Effector memory CD8-positive, alpha-beta T cell (primary cell): ENCODE data around the gene CKB.

Source experiments
- ATAC-seq: fragments of 150-1000 bp; cut with Tn5 transposase; replicated peaks from 2 replicates; pipeline ENCODE4 v1.10.0; 2021; ENCODE audit warnings: mild to moderate bottlenecking, moderate library complexity
- DNase-seq, 3 experiments: peaks; one replicate each; pipeline ENCODE4 v3.0.0; 2021
- H3K27ac Mint-ChIP-seq, 2 donors: one replicate each; pipeline ENCODE4 v1.8.0; 2022; ENCODE audit warnings: mild to moderate bottlenecking in 2 of 2, mixed read lengths in 2 of 2, moderate library complexity in 2 of 2
- H3K27me3 Mint-ChIP-seq, 2 donors: one replicate each; pipeline ENCODE4 v1.8.0; 2022; ENCODE audit warnings: mixed read lengths in 2 of 2
- H3K36me3 Mint-ChIP-seq: one replicate; pipeline ENCODE4 v1.8.0; 2022; ENCODE audit warnings: mild to moderate bottlenecking, moderate library complexity, mixed read lengths; ENCODE audit not compliant: insufficient read depth
- H3K4me1 Mint-ChIP-seq, 2 donors: one replicate each; pipeline ENCODE4 v1.8.0; 2022; ENCODE audit warnings: low read depth in 2 of 2, mixed read lengths in 2 of 2
- H3K4me3 Mint-ChIP-seq, 2 donors: one replicate each; pipeline ENCODE4 v1.8.0; 2022; ENCODE audit warnings: mild to moderate bottlenecking in 2 of 2, mixed read lengths in 2 of 2, moderate library complexity in 2 of 2
- H3K9me3 Mint-ChIP-seq, 2 donors: one replicate each; pipeline ENCODE4 v1.8.0; 2022; ENCODE audit warnings: mixed read lengths in 2 of 2

CKB gene

DNA sequence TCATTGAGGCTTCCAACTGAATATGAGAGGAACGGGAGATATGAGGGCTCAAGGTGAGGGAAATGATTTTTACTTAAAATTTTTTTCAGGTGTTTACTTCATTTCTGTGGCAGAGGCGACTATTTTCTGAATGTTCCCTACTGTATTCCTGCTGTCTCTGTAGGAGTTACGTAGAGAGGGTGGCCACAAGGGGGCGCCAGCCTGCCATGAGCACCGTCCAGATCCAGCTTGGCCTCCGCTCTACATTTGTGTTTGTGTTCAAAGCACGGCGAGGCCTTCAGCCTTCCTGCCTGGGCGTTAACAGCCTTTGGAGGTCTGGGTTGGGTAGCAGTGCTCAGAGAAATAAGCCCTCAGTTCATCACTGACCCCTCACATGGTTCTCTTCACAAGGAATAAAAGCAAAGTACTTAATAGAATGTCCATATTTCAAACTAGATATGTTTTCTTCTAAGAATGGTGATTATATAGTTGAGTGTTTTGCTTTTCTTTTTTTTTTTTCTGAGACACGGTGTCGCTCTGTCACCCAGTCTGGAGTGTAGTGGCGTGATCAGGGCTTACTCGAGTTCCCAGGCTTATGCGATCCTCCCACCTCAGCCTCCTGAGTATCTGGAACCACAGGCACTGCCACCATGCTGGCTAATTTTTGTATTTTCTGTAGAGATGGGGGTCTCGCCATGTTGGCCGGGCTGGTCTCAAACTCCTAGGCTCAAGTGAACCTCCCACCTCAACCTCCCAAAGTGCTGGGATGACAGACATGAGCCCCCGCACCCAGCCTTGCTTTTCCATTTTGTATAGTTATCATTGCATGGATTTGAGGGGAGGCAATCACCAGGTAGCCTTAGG lies 22.3 kb downstream of the CKB start:
- Mint-ChIP-seq H3K4me1 (peaks cover 13 to 16% of the 10 kb centered on the region in 2 donors), H3K27me3 (no peaks in the 10 kb centered on the region), H3K9me3 (no peaks in the 10 kb centered on the region), H3K27ac (peak overlapping the region; percentile 3 to 62), H3K4me3 (no peak overlapping the region), H3K36me3 (peaks cover 75% of the 10 kb centered on the region)
- DNase-seq (peak; percentile 71 to 72 (median 71)), ATAC-seq (peak; percentile 91)

DNA sequence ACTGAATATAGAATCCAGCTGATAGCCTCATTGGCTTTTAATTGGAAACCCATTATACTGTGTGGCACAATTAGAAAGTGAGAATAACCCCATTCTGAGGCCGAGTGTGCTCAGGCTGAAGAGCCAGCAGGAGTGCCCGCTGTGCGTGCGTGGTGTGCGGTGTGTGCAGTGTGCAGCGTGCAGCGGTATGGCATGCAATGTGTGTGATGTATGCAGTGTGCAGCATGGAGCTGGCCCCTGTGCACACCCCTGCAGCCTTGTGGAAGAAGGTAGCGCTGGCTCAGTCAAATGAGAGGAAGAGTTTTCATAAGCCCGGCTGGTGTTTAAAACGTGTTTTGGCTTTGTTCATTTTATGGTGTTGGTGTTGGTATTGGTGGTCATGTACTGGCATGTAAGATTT lies 22.9 kb downstream of the CKB start:
- H3K36me3 Mint-ChIP-seq, result peaks cover 75% of the 10 kb centered on the region
- H3K9me3 Mint-ChIP-seq, result no peaks in the 10 kb centered on the region
- no peaks in the 10 kb centered on the region for H3K27me3 Mint-ChIP-seq
- H3K4me3 Mint-ChIP-seq, result no peak overlapping the region
- ATAC-seq, result no peak
- no peak for DNase-seq
- H3K27ac Mint-ChIP-seq, result peak overlapping the region; percentile 3 to 62
- peaks cover 9 to 16% of the 10 kb centered on the region in 2 donors for H3K4me1 Mint-ChIP-seq

DNA sequence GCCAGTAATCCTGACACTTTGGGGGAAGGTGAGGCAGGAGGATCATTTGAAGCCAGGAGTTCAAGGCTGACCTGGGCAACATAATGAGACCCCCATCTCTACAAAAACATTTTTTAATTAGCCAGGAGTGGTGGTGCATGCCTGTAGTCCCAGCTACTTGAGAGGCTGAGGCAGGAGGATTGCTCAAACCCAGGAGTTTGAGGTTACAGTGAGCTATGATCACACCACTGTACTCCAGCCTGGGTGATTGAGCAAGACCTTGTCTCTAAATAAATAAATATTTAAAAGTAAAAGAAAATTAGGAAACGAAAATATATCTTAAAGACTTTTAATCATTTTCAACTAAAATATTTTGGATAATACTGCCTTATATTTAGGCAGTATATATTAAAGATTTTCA lies 25.9 kb downstream of the CKB start:
- ATAC-seq, result no peak
- Mint-ChIP-seq H3K36me3 (peaks cover 73% of the 10 kb centered on the region), H3K27me3 (no peaks in the 10 kb centered on the region), H3K9me3 (no peaks in the 10 kb centered on the region), H3K4me1 (peaks cover 9 to 16% of the 10 kb centered on the region in 2 donors), H3K4me3 (no peak overlapping the region), H3K27ac (no peak overlapping the region)
- DNase-seq, result no peak

DNA sequence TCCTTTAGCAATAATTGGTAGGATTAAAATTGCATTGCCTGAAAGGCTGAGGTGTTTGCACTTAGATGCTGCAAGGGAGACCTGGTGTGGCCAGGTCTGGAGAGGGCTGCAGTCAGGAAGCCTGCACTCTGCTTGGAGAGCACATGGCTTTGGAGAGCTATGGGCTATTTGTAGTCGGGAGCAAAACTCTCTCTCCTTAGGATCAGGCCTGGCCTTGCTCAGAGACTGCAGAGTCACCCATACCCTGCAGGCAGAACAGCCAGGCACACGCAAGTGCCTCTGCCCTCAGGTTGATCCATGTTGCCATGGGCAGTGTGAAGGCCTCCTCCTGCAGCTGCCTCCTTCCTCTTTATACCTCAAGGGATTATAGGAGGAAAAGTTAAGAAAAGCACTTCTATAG lies 26.8 kb downstream of the CKB start:
- Mint-ChIP-seq H3K4me1 (peaks cover 9% of the 10 kb centered on the region in 2 donors), H3K36me3 (peaks cover 72% of the 10 kb centered on the region), H3K27me3 (no peaks in the 10 kb centered on the region), H3K4me3 (no peak overlapping the region), H3K27ac (no peak overlapping the region), H3K9me3 (no peaks in the 10 kb centered on the region)
- ATAC-seq, result no peak
- DNase-seq, result no peak

DNA sequence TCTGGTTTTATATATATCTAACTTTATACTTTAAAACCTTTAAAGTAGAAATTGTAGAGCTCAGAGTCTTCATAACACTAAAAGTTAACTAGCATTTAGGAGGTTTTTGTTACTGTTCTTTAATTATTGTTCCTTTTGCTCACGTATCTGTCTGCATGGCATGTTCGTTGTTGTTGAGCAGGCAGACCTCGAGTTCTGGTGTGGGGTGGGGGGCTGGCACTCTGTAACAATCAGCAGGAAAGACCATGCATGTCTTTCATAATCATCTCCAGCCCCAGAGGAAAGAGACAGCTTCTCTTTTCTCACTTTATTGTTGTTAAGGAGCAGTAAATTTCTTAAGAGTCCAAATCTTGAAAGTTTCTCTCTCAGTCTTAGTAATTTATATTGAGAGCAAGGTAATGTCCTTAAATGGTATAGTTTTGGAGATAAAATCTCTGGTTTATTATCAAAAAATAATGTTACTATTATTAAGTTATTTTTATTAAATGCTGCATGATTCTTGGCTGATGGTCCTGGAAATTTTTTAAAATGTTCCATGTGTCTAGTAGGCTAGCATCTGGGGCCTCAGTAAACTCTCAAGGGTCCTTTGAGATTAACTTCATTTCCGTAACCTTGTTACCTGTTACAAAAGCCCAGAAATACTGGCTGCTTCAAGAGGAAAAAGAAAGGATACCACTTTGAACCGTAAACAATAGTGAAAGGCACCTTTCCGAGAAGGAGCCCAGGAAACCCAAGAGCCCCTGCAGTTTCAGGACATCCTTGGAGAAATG lies 30.3 kb downstream of the CKB start:
- Mint-ChIP-seq H3K4me3 (no peak overlapping the region), H3K36me3 (peaks cover 73% of the 10 kb centered on the region), H3K9me3 (no peaks in the 10 kb centered on the region), H3K27me3 (no peaks in the 10 kb centered on the region), H3K27ac (no peak overlapping the region), H3K4me1 (peaks cover 0 to 6% of the 10 kb centered on the region in 2 donors)
- no peak for ATAC-seq
- no peak for DNase-seq

DNA sequence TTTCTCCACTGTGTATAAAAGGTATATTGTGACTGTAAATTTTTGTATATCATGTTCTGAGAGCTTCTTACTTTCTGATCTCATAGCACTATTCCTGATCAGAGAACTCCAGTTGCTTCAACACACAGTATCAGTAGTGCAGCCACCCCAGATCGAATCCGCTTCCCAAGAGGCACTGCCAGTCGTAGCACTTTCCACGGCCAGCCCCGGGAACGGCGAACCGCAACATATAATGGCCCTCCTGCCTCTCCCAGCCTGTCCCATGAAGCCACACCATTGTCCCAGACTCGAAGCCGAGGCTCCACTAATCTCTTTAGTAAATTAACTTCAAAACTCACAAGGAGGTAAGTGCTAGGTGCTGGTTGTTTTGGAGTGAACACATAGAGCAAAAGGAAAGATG lies 30.9 kb downstream of the CKB start:
- ATAC-seq (no peak), DNase-seq (no peak)
- H3K9me3 Mint-ChIP-seq, result no peaks in the 10 kb centered on the region
- peaks cover 0 to 6% of the 10 kb centered on the region in 2 donors for H3K4me1 Mint-ChIP-seq
- H3K27ac Mint-ChIP-seq, result peak overlapping the region in 1 of 2 donors; percentile 78
- peaks cover 69% of the 10 kb centered on the region for H3K36me3 Mint-ChIP-seq
- no peaks in the 10 kb centered on the region for H3K27me3 Mint-ChIP-seq
- H3K4me3 Mint-ChIP-seq, result no peak overlapping the region

DNA sequence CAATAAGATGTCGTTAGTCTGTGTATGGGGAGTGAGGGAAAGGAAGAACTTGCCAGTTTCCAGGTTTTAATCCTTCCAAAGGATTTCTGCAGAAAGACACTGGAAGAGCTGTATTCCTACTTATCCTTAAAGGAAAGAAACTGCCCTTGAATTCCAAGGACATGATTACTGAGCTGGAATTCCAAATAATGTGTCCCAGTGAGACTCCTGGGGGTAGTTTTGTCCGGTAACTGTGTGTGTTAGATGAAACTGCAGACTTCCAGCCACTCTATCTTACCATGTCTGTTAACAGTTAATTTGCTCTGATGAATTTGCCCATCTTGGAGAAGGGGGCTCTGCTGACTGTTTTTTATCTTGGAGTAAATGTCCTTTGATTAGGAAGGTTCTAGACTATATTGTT lies 33.0 kb downstream of the CKB start:
- ATAC-seq (no peak), DNase-seq (no peak)
- no peaks in the 10 kb centered on the region for H3K27me3 Mint-ChIP-seq
- peaks cover 67% of the 10 kb centered on the region for H3K36me3 Mint-ChIP-seq
- H3K9me3 Mint-ChIP-seq, result no peaks in the 10 kb centered on the region
- peak overlapping the region; percentile 2 to 76 for H3K27ac Mint-ChIP-seq
- H3K4me1 Mint-ChIP-seq, result peaks cover 0 to 6% of the 10 kb centered on the region in 2 donors
- H3K4me3 Mint-ChIP-seq, result no peak overlapping the region

DNA sequence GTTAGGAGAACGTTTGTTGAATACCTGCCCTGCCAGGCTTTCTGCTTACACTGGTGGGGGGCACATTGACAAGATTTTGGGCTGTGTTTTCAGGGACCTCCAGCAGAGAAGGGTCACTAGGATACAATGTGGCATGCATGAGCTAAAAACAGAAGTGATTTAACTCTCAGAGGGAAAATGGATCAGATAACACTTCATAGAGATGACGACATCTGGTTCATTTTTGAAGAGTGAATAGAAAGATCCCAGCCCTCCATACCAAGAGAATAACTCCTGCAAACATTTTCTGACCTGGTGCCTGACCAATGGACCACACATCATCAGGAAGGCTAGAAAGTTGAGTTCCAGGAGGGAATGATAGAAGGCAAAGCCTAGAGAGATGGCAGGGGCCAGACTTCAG lies 33.7 kb downstream of the CKB start:
- no peaks in the 10 kb centered on the region for H3K27me3 Mint-ChIP-seq
- peaks cover 0 to 6% of the 10 kb centered on the region in 2 donors for H3K4me1 Mint-ChIP-seq
- peaks cover 67% of the 10 kb centered on the region for H3K36me3 Mint-ChIP-seq
- no peak for DNase-seq
- no peak overlapping the region for H3K4me3 Mint-ChIP-seq
- no peak for ATAC-seq
- H3K27ac Mint-ChIP-seq, result peak overlapping the region; percentile 2 to 76
- no peaks in the 10 kb centered on the region for H3K9me3 Mint-ChIP-seq

DNA sequence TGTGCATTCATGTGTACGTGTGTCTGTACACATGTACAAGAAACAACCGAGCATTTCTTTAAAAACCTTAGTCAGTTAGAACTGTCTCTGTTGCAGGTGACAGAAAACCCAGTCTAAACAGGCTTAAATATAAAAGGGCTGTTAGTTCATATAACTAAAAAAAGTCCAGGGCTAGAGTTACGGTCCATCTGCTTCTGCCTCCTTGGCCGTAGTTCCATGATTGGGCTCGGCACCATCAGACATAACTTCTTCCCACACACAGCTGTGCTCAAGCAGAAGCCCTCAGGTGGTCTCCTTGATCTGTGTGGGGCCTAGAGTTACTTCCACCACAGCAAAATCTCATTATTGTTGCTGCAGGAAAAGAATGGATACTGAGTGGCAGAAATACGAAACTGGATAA lies 34.6 kb downstream of the CKB start:
- DNase-seq (no peak), ATAC-seq (no peak)
- Mint-ChIP-seq H3K36me3 (peaks cover 64% of the 10 kb centered on the region), H3K27ac (no peak overlapping the region), H3K27me3 (no peaks in the 10 kb centered on the region), H3K9me3 (no peaks in the 10 kb centered on the region), H3K4me3 (no peak overlapping the region), H3K4me1 (peaks cover 0 to 6% of the 10 kb centered on the region in 2 donors)

DNA sequence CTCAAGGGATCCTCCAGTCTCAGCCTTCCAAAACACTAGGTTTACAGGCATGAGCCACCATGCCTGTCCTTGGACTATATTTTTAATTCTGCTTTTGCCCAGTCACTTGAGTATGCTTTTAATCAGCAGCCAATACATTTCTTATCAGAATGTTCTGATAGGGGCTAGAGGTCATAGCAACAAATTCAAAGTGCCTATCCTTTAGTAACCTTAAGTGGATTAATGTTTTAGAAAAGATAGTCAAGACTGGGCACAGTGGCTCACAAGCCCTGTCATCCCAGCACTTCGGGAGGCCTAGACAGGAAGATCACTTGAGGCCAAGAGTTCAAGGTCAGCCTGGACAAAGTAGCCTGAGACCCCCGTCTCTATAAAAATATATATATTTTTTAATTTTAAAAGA lies 37.1 kb downstream of the CKB start:
- ATAC-seq (no peak), DNase-seq (no peak)
- H3K27ac Mint-ChIP-seq, result peak overlapping the region; percentile 12 to 54
- peaks cover 3 to 6% of the 10 kb centered on the region in 2 donors for H3K4me1 Mint-ChIP-seq
- no peaks in the 10 kb centered on the region for H3K27me3 Mint-ChIP-seq
- peaks cover 70% of the 10 kb centered on the region for H3K36me3 Mint-ChIP-seq
- H3K4me3 Mint-ChIP-seq, result no peak overlapping the region
- H3K9me3 Mint-ChIP-seq, result no peaks in the 10 kb centered on the region

DNA sequence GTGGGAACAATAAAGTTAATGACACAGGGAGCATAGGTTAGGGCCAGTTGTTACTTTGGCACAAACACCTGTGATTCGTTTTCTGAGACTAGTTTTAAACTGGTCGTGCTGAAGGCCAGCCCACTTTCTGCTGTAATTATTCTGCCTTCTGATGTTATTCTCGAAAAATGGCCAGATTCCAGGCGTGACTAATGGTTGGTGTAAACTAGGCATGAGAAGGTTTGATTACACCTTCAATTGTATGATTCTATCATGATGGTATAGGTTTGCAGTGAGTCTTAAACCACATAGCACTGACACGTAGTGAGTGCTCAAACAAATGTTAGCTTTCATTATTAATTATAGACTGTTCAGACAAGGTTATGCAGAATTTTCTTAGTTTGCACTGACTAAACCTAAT lies 39.0 kb downstream of the CKB start:
- DNase-seq (no peak), ATAC-seq (no peak)
- Mint-ChIP-seq H3K4me1 (peaks cover 0 to 3% of the 10 kb centered on the region in 2 donors), H3K9me3 (no peaks in the 10 kb centered on the region), H3K36me3 (peaks cover 75% of the 10 kb centered on the region), H3K27ac (no peak overlapping the region), H3K4me3 (no peak overlapping the region), H3K27me3 (no peaks in the 10 kb centered on the region)

DNA sequence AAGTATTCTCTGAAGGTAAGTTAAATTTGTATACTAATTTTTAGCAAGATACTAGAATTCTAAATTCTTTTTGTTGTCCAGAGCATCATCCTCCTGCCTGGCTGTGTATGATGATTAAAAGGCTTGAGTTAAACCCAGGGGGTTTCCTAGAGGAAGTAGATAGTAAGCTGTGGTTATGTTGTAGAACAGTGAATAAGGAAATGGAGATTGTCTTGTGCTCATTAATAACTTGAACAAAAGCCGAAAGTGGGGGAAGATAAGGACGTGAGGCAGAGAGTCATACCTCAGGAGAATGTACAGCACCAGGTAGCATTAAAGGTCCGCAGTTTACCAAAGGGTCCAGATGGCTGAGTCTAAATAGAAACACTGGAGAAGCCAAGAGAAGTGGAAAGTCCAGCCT lies 42.0 kb downstream of the CKB start:
- Mint-ChIP-seq H3K27me3 (no peaks in the 10 kb centered on the region), H3K36me3 (peaks cover 88% of the 10 kb centered on the region), H3K27ac (peak overlapping the region; percentile 11 to 47), H3K9me3 (no peaks in the 10 kb centered on the region), H3K4me1 (peaks cover 0 to 3% of the 10 kb centered on the region in 2 donors), H3K4me3 (no peak overlapping the region)
- ATAC-seq, result peak; percentile 82
- DNase-seq, result no peak

DNA sequence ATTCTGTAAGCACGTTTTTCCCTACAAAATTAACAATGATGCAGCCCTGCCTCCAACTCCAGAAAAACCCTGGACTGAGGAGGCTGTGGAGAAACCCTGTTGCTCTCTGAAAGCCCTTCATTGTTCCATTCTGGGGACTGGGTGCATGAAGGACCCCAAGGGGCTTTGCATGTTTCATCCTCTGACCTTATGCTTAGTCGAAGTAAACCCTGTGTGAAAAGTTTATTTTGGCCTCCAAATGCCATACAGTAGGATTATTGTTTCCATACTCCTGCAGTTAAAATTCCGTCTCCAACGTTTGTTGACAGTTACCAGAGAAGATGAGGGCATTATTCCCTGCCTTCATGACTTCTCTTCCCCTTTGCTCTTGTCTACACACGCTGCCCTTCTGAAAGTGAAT lies 46.0 kb downstream of the CKB start:
- Mint-ChIP-seq H3K27ac (peak overlapping the region in 1 of 2 donors; percentile 77), H3K36me3 (peaks cover 83% of the 10 kb centered on the region), H3K9me3 (no peaks in the 10 kb centered on the region), H3K27me3 (no peaks in the 10 kb centered on the region), H3K4me3 (no peak overlapping the region), H3K4me1 (peaks cover 0 to 3% of the 10 kb centered on the region in 2 donors)
- DNase-seq, result no peak
- ATAC-seq, result no peak

DNA sequence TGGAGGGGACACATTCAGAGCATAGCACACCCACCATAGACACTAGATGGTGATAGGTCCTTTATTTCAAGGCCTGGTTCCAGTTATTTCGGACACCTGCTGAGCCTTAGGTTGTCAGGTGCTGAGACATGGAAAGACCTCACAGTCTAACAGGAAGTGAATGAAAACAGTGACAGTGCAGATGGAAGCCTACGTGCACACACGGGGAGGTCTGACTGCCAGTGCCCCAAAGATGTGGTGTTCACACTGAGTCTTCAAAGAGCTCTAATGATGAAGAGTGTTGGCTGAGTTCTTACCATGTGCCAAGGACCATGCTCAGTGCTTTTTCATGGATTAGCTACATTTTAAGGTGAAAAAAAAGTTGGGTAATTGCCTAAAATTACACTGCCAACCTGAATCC lies 46.6 kb downstream of the CKB start:
- H3K4me1 Mint-ChIP-seq, result peaks cover 0 to 3% of the 10 kb centered on the region in 2 donors
- no peaks in the 10 kb centered on the region for H3K9me3 Mint-ChIP-seq
- DNase-seq (no peak), ATAC-seq (no peak)
- H3K36me3 Mint-ChIP-seq, result peaks cover 83% of the 10 kb centered on the region
- H3K4me3 Mint-ChIP-seq, result no peak overlapping the region
- H3K27me3 Mint-ChIP-seq, result no peaks in the 10 kb centered on the region
- no peak overlapping the region for H3K27ac Mint-ChIP-seq
